Measurements from ENCODE around the gene ATG13.
"Not testable (repeated sequence)": the region's sequence is repeated elsewhere in the genome, so short reads cannot be mapped to it uniquely, and the experiment has no call there.

The ATG13 gene

DNA sequence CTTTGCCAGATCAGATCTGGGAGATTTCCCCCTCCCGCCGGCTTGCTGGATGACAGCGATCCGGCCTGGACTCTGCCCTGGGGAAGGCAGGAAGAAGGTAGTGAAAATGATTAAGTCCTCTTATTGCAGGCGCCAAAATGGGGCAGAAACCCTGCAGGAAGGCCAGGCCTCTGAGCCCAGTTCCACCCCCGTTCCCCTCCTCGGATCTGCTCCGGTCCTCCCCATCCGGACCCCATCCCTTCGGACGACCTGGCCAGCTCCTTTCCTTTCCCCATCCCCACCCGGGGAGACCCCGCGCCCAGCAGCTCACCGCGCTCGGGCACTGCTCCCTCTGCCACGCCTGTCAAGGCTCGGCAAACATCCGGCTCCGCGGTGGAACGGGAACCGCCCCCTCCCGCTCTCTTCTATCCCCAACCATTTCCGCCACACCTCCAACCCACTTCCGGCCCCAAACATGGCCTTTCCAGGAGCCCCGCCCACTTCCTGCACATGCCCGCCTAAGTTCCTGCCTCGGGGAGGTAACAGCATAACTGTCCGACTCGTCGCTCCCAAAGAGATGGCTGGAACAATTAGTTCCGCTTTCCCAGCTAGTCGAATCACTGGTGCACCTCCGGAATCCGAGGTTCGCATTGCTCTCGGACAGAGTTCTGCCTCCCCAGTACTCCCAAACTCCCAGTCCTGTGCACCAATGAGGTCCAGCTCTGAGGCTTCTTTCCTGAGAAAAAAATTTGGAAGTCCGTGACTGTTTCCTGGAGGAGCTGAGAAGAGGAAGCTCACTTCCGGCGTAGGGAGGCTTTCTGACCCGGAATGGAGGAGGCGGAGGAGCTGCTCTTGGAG, 83.1 kb downstream of the ATG13 start, which contains the start of the genes ARHGAP1 and ZNF408:
TSS of gene ARHGAP1 (minus strand) at position 379 of the 837 bp plus-strand sequence. CDS start 4,512 bp downstream, outside the sequence.
TSS of gene ZNF408 (plus strand) at position 791 of the 837 bp plus-strand sequence. CDS start at position 808, 17 bp downstream.
- peak; percentile 98 to 100 for DNase-seq

DNA sequence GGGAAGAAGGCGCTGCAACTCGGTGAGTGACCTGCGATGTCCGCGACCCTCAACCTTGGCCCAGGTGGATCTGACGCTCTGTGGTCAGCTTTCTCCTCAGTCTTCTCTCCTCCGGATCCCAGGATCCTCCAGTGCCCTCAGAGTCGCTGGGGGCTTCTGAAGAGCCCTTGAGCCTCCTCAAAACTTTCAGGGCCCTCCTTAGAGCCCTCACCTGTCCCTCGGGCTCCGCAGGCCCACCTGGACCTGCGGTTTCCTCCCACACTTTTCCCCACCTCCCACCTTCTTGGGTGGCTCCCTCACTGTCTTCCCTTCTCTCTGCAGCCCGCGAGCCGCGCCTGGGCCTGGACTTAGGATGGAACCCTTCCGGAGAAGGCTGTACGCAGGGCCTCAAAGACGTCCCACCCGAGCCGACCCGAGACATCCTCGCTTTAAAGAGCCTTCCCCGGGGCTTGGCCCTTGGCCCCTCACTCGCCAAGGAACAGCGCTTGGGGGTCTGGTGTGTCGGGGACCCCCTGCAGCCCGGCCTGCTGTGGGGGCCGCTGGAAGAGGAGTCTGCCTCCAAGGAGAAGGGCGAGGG, 83.8 kb downstream of the ATG13 start:
- DNase-seq: no peak

- no peak for DNase-seq
These were observed 87.8 kb downstream of the ATG13 start for GRCh38 chr11:46705070-46705688.

DNA sequence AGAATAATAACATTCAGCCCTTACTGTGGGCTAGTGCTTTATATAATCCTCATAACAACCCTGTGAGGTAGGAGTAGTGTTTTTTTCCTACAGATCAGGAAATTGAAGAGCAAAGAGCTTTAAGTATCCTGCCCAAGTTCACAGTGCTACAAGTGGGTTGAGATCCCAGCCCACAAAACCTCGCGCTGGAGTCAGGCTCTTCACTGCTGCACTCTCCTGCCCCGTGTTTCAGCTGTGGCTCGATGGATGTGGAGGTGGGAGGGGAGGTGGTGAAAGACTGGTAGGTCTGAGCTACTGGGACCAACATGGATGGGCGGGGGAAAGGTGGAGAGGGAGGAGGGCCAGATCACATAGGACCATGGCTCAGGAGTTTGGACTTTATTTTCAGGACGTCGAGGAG, 89.5 kb downstream of the ATG13 start:
- DNase-seq: no peak

DNA sequence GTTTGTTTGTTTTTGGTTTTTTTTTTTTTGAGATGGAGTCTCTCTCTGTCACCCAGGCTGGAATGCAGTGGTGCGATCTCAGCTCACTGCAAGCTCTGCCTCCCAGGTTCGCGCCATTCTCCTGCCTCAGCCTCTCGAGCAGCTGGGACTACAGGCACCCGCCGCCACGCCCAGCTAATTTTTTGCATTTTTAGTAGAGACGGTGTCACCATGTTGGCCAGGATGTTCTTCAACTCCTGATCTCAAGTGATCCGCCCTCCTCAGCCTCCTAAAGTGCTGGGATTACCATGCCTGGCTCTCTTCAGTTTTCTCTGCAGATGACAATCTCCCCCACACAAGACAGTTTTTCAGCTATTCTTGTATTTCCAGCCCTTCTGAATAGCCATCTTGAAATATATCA, 92.0 kb downstream of the ATG13 start:
- DNase-seq: not testable (repeated sequence)

- DNase-seq: no peak
These were observed 93.5 kb downstream of the ATG13 start for GRCh38 chr11:46710821-46711269.

DNA sequence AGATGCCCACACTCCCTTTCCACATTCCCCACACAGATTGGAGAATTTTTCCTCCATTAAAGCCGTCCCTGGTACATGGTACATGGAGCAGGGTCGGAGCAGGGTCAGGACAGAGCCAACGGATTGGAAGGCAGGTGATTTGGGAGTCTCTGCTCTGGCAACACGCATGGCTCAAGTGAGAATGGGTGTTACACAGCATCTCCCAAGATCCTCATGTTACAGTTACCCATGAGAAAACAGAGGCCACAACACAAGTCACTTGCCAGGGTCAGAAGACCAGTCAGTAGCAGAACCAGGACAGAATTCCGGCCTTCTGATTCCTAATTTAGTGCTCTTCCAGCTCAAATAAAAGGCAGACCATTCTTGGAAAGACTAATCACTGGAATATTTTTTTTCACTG, 94.0 kb downstream of the ATG13 start:
- no peak for DNase-seq

- no peak for DNase-seq
These were observed 95.7 kb downstream of the ATG13 start for GRCh38 chr11:46712874-46713576.

GRCh38 chr11:46717825-46718154, 100.4 kb downstream of the ATG13 start:
- not testable (repeated sequence) for DNase-seq

GRCh38 chr11:46718155-46719019, 101.0 kb downstream of the ATG13 start:
- no peak for DNase-seq

DNA sequence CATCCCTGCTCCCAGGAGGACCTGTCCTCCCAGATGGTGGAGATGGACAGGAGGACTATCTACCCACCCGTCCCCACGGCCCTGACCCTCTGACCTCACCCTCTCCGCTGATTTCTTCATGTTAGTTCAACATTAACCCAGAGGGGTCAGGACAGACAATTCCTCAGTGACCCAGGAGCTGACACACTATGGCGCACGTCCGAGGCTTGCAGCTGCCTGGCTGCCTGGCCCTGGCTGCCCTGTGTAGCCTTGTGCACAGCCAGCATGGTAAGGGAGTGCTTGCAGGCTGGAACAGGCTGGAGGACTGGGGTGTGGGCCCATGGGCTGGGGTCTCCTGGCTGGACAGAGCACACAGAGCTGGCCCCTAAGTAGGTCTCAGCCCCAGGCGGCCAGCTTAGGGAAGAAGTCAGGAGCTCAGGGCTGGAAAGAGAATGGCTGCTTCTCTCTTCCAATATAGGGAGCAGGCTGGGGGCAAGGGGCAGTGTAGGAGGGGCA, 101.7 kb downstream of the ATG13 start, which contains the start of gene F2:
TSS of gene F2 (plus strand) at position 166 of the 495 bp plus-strand sequence. CDS start at position 189, 23 bp downstream.
- DNase-seq: no peak

DNA sequence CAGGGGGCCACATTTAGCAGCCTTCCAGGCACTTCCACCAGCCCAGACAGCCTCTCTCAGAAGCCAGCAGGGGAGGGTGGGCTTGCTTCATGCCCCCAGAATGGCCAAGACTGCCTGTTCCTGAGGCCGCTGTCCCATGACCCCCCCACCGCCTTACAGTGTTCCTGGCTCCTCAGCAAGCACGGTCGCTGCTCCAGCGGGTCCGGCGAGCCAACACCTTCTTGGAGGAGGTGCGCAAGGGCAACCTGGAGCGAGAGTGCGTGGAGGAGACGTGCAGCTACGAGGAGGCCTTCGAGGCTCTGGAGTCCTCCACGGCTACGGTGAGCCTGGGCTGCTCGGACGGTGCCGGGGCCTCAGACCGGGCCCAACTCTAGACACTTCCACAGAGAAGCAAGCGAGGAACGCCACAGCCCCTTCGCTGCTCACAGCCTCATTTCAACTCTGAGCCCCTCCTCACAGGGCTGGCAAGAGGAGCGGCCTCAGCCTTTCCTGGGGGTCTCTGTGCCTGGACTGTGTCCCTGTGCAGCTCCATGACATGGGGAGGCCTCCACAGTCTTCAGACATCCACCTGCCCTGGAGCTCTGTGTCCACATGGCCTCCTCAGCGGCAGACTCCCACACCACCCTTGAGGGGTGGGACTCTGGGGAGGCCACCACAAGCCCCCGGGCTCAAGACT, 102.3 kb downstream of the ATG13 start:
- DNase-seq: no peak

- no peak for DNase-seq
These were observed 103.9 kb downstream of the ATG13 start for GRCh38 chr11:46721286-46721685.

DNA sequence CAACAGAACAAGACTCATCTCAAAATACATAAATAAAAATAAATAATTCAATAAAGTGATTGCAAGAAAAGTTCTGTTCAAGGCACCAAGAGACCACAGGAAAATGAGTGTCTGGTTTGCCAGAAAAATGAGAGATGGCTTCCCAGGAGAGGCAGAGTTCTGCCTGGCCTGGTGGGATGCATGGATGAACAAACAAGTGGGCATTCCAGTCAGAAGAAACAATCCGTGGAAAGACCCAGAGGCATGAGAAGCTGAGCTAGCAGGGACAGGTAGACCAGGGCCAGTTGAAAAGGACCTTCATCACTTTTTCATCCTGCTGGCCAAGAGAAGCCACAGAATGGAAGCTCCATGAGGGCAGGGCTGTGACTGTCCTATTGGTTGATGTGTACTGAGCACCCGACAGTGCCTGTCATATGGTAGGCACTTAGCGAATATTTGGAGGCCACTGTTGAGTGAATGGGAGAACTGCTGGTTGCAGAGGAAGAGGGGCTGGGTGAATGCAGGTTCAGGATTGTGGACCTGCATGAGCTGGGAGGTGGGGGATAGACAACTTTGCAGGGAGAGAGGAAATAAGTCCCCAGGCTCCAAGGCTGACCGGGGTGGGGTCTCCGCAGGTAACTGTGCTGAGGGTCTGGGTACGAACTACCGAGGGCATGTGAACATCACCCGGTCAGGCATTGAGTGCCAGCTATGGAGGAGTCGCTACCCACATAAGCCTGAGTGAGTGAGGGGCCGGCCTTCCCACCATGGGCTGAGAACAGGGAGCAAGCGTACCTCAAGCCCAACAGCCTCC, 105.4 kb downstream of the ATG13 start:
- no peak for DNase-seq

- no peak for DNase-seq
These were observed 106.0 kb downstream of the ATG13 start for GRCh38 chr11:46723359-46723680.

DNA sequence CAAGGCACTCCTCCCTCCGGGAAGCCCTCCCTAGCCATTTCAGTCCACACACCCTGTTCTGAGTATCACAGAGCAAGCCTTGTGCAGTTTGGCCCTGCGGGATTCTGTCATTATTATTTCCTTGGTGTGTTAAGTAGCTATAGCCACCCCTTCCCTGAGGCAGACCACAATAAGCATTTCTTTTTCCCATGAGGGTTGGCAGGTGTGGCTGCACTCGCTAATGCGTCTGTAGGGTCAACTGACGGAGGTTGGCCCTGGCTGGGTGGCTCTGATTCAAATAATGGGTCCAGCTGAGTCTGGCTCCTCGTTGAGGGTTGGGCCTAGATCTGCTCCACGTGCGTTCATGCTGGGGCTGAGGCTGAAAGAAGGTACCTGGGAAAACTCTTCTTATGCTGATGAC, 106.7 kb downstream of the ATG13 start:
- DNase-seq: no peak

Data from stimulated activated CD4-positive, alpha-beta T cell treated with anti-CD3 and anti-CD28 coated beads, Interleukin-2, amount 100 ng/mL, for 48 hours (primary cell).